K562 (cell line): ENCODE measurements around the gene SPATA13. TPM values are rescaled to one million over a fixed set of nuclear protein-coding genes. Genes with fewer than 3 reads are reported as not detected.

Experiments used
- ATAC-seq: fragments of 200-7000 bp; cut with Tn5 transposase; 3 replicates; pipeline ENCODE4 v1.9.1; 2020; ENCODE audit warnings: moderate library complexity
- BruUV-seq: library from RNA; stranded (reverse); fragments of 400-500 nt; replicated peaks from 2 replicates; lab custom pipeline; 2021; lab: Mats Ljungman, UMichigan
- CTCF ChIA-PET: fragments of 300-600 bp; formaldehyde crosslinking; extraction: SDS; loops from one replicate; lab custom pipeline; 2021; ENCODE audit warnings: low intra/inter-chr PET ratio; lab: Yijun Ruan, JAX
- POLR2A ChIA-PET: fragments of 300-600, 350-650 bp; sonication (Branson Sonifier 250); formaldehyde crosslinking; extraction: SDS; loops from one replicate; lab custom pipeline; 2021; ENCODE audit warnings: antibody characterized with exemption, inconsistent platforms; lab: Yijun Ruan, JAX
- DNase-seq, 4 experiments: peaks; one replicate each; pipeline versions ENCODE4 v3.0.0 to v3.0.0-alpha.2; 2011 to 2018; ENCODE audit warnings: low spot score in 3 of 4, mixed read lengths in 3 of 4; ENCODE audit errors: extremely low read depth in 1 of 4
- FAIRE-seq: peaks from 2 replicates; lab custom pipeline; 2011; peaks lifted over from hg19 to GRCh38; lab: Jason Lieb, UNC
- H2AFZ ChIP-seq: 2 replicates; pipeline ENCODE4 v1.6.0; 2011; ENCODE audit warnings: low read depth, low read length, control low read depth, inconsistent platforms
- H3K27ac ChIP-seq: fragments of 200-600 bp; 3 replicates; pipeline ENCODE4 v1.8.0; 2011; ENCODE audit warnings: low read depth, mild to moderate bottlenecking, control low read depth, inconsistent platforms, low read length, moderate library complexity, mixed read lengths; ENCODE audit errors: extremely low read depth
- H3K27me3 ChIP-seq, 2 experiments: fragments of 300-600 bp in 1 of 2; 2 replicates in 1 of 2; 3 replicates in 1 of 2; pipeline versions ENCODE4 v1.6.0 to v1.8.0; 2011; ENCODE audit warnings: inconsistent platforms in 2 of 2, low read length in 2 of 2, mild to moderate bottlenecking in 1 of 2, mixed read lengths in 1 of 2, moderate library complexity in 1 of 2; ENCODE audit not compliant: control insufficient read depth in 2 of 2, insufficient read depth in 2 of 2
- H3K36me3 ChIP-seq: fragments of 300-600 bp; 3 replicates; pipeline ENCODE4 v1.8.0; 2011; ENCODE audit warnings: mild to moderate bottlenecking, low read length, inconsistent platforms; ENCODE audit not compliant: control insufficient read depth, insufficient read depth
- H3K4me1 ChIP-seq, 2 experiments: fragments of 200-600 bp in 1 of 2; replicated peaks in 1 of 2; 2 replicates in 1 of 2; 3 replicates in 1 of 2; pipeline versions ENCODE4 v1.5.1 to v1.8.0; 2011; ENCODE audit warnings: inconsistent platforms in 2 of 2, low read length in 2 of 2, mild to moderate bottlenecking in 1 of 2, mixed read lengths in 1 of 2, moderate library complexity in 1 of 2; ENCODE audit not compliant: control insufficient read depth in 2 of 2, insufficient read depth in 2 of 2
- H3K4me2 ChIP-seq: 2 replicates; pipeline ENCODE4 v1.6.1; 2011; ENCODE audit warnings: low read length, control low read depth, inconsistent platforms, mixed read lengths; ENCODE audit not compliant: insufficient read depth
- H3K4me3 ChIP-seq: fragments of 200-600 bp; sonication (generic), shearing (Covaris generic); 2 replicates; pipeline ENCODE4 v1.5.1; 2016; ENCODE audit warnings: control low read depth, inconsistent platforms
- H3K79me2 ChIP-seq: fragments of 200-600 bp; 3 replicates; pipeline ENCODE4 v1.8.0; 2011; ENCODE audit warnings: low read length, inconsistent platforms; ENCODE audit not compliant: control insufficient read depth, insufficient read depth
- H3K9ac ChIP-seq, 2 experiments: 2 replicates each; pipeline versions ENCODE4 v1.6.0 to v1.6.1; 2011; ENCODE audit warnings: low read depth in 2 of 2, low read length in 2 of 2, control low read depth in 1 of 2, inconsistent platforms in 1 of 2, mild to moderate bottlenecking in 1 of 2, mixed read lengths in 1 of 2; ENCODE audit not compliant: insufficient read depth in 1 of 2
- H3K9me1 ChIP-seq: one replicate; pipeline ENCODE4 v1.6.0; 2011; ENCODE audit warnings: inconsistent platforms, mild to moderate bottlenecking, low read length, moderate library complexity; ENCODE audit not compliant: control insufficient read depth, insufficient read depth
- H3K9me3 ChIP-seq: replicated peaks from 2 replicates; pipeline ENCODE4 v1.5.1; 2011; ENCODE audit warnings: low read depth, low read length, inconsistent platforms; ENCODE audit not compliant: control insufficient read depth, insufficient read depth
- H4K20me1 ChIP-seq: replicated peaks from 2 replicates; pipeline ENCODE4 v1.6.1; 2011; ENCODE audit warnings: low read length, inconsistent platforms, mixed read lengths; ENCODE audit not compliant: control insufficient read depth, insufficient read depth
- ARHGAP35 ChIP-seq: fragments of 450-650 bp; IDR thresholded peaks from 2 replicates; pipeline ENCODE4 v1.6.1; 2018; ENCODE audit not compliant: partially characterized antibody
- CBX1 ChIP-seq: sonication (generic); IDR thresholded peaks from 2 replicates; pipeline ENCODE4 v1.6.1; 2016; ENCODE audit warnings: antibody characterized with exemption, low read depth, mild to moderate bottlenecking
- DDX20 ChIP-seq: fragments of 450-650 bp; IDR thresholded peaks from 2 replicates; pipeline ENCODE4 v1.6.1; 2016; ENCODE audit warnings: missing genetic modification characterization, low read depth, mild to moderate bottlenecking, missing compliant biosample characterization, moderate library complexity
- LARP7 ChIP-seq: fragments of 450-650 bp; IDR thresholded peaks from 2 replicates; pipeline ENCODE4 v1.6.1; 2016
- MTA2 ChIP-seq: fragments of 450-650 bp; IDR thresholded peaks from 2 replicates; pipeline ENCODE4 v1.6.1; 2016; ENCODE audit warnings: low read depth
- PHF8 ChIP-seq: fragments of 200-600 bp; sonication (generic); IDR thresholded peaks from 2 replicates; pipeline ENCODE4 v1.6.1; 2012; ENCODE audit warnings: mixed run types, mild to moderate bottlenecking, inconsistent platforms, low read length, moderate library complexity, borderline replicate concordance
- PYGO2 ChIP-seq: fragments of 450-650 bp; IDR thresholded peaks from 2 replicates; pipeline ENCODE4 v1.6.1; 2016; ENCODE audit warnings: mild to moderate bottlenecking, missing genetic modification characterization, moderate library complexity, missing compliant biosample characterization
- RBM34 ChIP-seq: fragments of 200-400 bp; formaldehyde crosslinking; IDR thresholded peaks from 2 replicates; pipeline ENCODE4 v1.6.1; 2018; ENCODE audit warnings: low read length, borderline replicate concordance; ENCODE audit not compliant: insufficient read depth
- SAFB2 ChIP-seq: fragments of 200-400 bp; formaldehyde crosslinking; IDR thresholded peaks from 2 replicates; pipeline ENCODE4 v1.6.1; 2018; ENCODE audit warnings: borderline replicate concordance, low read length, low read depth, moderate library complexity; ENCODE audit not compliant: severe bottlenecking
- SNRNP70 ChIP-seq: fragments of 200-400 bp; formaldehyde crosslinking; optimal IDR thresholded peaks from 2 replicates; pipeline ENCODE3; 2017; ENCODE audit warnings: low read depth, low read length
- TCFL5 ChIP-seq: fragments of 250-450 bp; sonication (Bioruptor Pico); conservative IDR thresholded peaks from 2 replicates; pipeline ENCODE4 v1.6.1; 2021; ENCODE audit warnings: mild to moderate bottlenecking, moderate library complexity, matching md5 sums
- THRAP3 ChIP-seq: fragments of 450-650 bp; IDR thresholded peaks from 2 replicates; pipeline ENCODE4 v1.6.1; 2016; ENCODE audit warnings: mild to moderate bottlenecking, inconsistent platforms, borderline replicate concordance
- TSC22D4 ChIP-seq: fragments of 450-650 bp; IDR thresholded peaks from 2 replicates; pipeline ENCODE4 v1.6.1; 2016; ENCODE audit warnings: missing genetic modification characterization, missing biosample characterization, control low read depth
- ZNF282 ChIP-seq: sonication (generic); formaldehyde crosslinking; IDR thresholded peaks from 2 replicates; pipeline ENCODE4 v1.8.1; 2023; ENCODE audit warnings: missing genetic modification reagents
- ZNF324 ChIP-seq: fragments of 250-450 bp; sonication (Bioruptor Pico); IDR thresholded peaks from 2 replicates; pipeline ENCODE4 v1.4.0; 2020; ENCODE audit warnings: mild to moderate bottlenecking
- ZNF778 ChIP-seq: fragments of 450-650 bp; formaldehyde crosslinking; IDR thresholded peaks from 2 replicates; pipeline ENCODE4 v1.4.0; 2020; ENCODE audit warnings: mild to moderate bottlenecking, moderate library complexity
- WGBS: fragments of 100-300 bp; shearing (Covaris generic); methylation state at CpG from one replicate; pipeline ENCODE4 v1.1.6; 2016; ENCODE audit warnings: low coverage, mixed read lengths; ENCODE audit not compliant: insufficient coverage; ENCODE audit errors: missing lambda C conversion rate; 5-methylcytosine and 5-hydroxymethylcytosine counted together
- in situ Hi-C: fragments of 300-500 bp; cut with MboI; formaldehyde crosslinking; loops from 4 replicates; pipeline ENCODE4 v1.15.0; 2018; ENCODE audit warnings: inconsistent platforms, mixed read lengths
- intact Hi-C: fragments of 100-400 bp; cut with micrococcal nuclease; formaldehyde crosslinking; loops from 2 replicates; pipeline ENCODE4 v1.14.2; 2022
- polyA plus RNA-seq, 8 experiments: library from polyadenylated mRNA; depleted of rRNA in 4 of 8; stranded (reverse) in 5 of 8; unstranded in 3 of 8; fragments of >200 nt; fragmentation: Nextera tagmentation in 2 of 8; fragmentation: Illumina TruSeq in 1 of 8; extraction: Ambion mirVana in 2 of 8; extraction: Trizol in 1 of 8; gene quantifications; 2 replicates each; pipeline versions ENCODE4 v1.2.1 to v1.2.3, GENCODE V29; 2011 to 2014; ENCODE audit warnings: inconsistent platforms in 1 of 8, missing spikeins in 1 of 8
- total RNA-seq, 7 experiments: library from RNA; depleted of rRNA in 6 of 7; stranded (reverse); fragments of >200 nt in 6 of 7; fragmentation: Illumina TruSeq in 2 of 7; extraction: Trizol in 2 of 7; gene quantifications; 2 replicates each; pipeline versions ENCODE4 v1.2.1 to v1.2.3, GENCODE V29; 2011 to 2021; ENCODE audit warnings: low replicate concordance in 1 of 7
- TF ChIP-seq, protein P1 (sequence below): sonication (generic); formaldehyde crosslinking; IDR thresholded peaks from 2 replicates; pipeline ENCODE4 v1.8.1; 2023; ENCODE audit warnings: mild to moderate bottlenecking, missing genetic modification reagents

The SPATA13 gene
- total and polyA plus RNA-seq, 9 of the 15 experiments (the other 6 are each of a cell fraction or from before 2014, with no cell fraction given) = 0.08 to 0.99 (median 0.21) TPM; not detected in 2

GRCh38 chr13:24301911-24302310, 141.4 kb downstream of the SPATA13 start:
- Histone ChIP-seq H3K9me1 (no peaks in the 10 kb centered on the region), H3K4me2 (no peak overlapping the region), H3K9ac (no peak overlapping the region), H3K27ac (no peak overlapping the region), H3K36me3 (no peaks in the 10 kb centered on the region), H2AFZ (no peak overlapping the region), H3K4me1 (no peaks in the 10 kb centered on the region), H3K9me3 (no peaks in the 10 kb centered on the region), H4K20me1 (no peaks in the 10 kb centered on the region), H3K79me2 (no peaks in the 10 kb centered on the region), H3K4me3 (no peak overlapping the region), H3K27me3 (peaks cover 0 to 15% of the 10 kb centered on the region in 2 experiments; a peak in 3 of 5 replicates)
- DNase-seq (no peak), ATAC-seq (no peak), FAIRE-seq (no peak)
- in situ Hi-C loops (no loop called here), intact Hi-C loops (no loop called here)
- POLR2A ChIA-PET = no interaction called here
- TF ChIP-seq PHF8 = no peak
- no peak for TF ChIP-seq SNRNP70
- TF ChIP-seq TCFL5 (CRISPR knock-in tag) = no peak
- TF ChIP-seq THRAP3 = no peak
- TF ChIP-seq ZNF282 (CRISPR knock-in tag) = no peak
- no peak for TF ChIP-seq CBX1
- TF ChIP-seq TSC22D4 (tag) = no peak
- CTCF ChIA-PET = no interaction called here
- no TSS peak for BruUV-seq
- 5% methylated on average over 7 of the region's 7 CpGs for WGBS

GRCh38 chr13:24304620-24305019, 144.1 kb downstream of the SPATA13 start:
- ATAC-seq (no peak), FAIRE-seq (no peak), DNase-seq (no peak)
- no peaks in the 10 kb centered on the region for H4K20me1 ChIP-seq
- H3K9ac ChIP-seq = no peak overlapping the region
- POLR2A ChIA-PET = no interaction called here
- no peaks in the 10 kb centered on the region for H3K36me3 ChIP-seq
- CTCF ChIA-PET = no interaction called here
- BruUV-seq = no TSS peak
- in situ Hi-C loops = no loop called here
- H3K4me1 ChIP-seq = no peaks in the 10 kb centered on the region; a peak in 1 of 5 replicates
- no peak overlapping the region for H3K27ac ChIP-seq
- no peak overlapping the region for H3K4me3 ChIP-seq
- no peak overlapping the region for H2AFZ ChIP-seq
- H3K27me3 ChIP-seq = peaks cover 5 to 21% of the 10 kb centered on the region in 2 experiments; a peak in 4 of 5 replicates
- WGBS = 0% methylated on average over 5 of the region's 5 CpGs
- no peak overlapping the region for H3K4me2 ChIP-seq
- no peaks in the 10 kb centered on the region for H3K9me3 ChIP-seq
- no peaks in the 10 kb centered on the region for H3K9me1 ChIP-seq
- no peaks in the 10 kb centered on the region for H3K79me2 ChIP-seq
- intact Hi-C loops = no loop called here
- TF ChIP-seq PYGO2 (no peak), RBM34 (no peak), SAFB2 (no peak), DDX20 (tag) (no peak), ARHGAP35 (no peak), LARP7 (no peak), ZNF778 (no peak), MTA2 (no peak), ZNF324 (CRISPR knock-in tag) (no peak)
- TF ChIP-seq, protein P1, sequence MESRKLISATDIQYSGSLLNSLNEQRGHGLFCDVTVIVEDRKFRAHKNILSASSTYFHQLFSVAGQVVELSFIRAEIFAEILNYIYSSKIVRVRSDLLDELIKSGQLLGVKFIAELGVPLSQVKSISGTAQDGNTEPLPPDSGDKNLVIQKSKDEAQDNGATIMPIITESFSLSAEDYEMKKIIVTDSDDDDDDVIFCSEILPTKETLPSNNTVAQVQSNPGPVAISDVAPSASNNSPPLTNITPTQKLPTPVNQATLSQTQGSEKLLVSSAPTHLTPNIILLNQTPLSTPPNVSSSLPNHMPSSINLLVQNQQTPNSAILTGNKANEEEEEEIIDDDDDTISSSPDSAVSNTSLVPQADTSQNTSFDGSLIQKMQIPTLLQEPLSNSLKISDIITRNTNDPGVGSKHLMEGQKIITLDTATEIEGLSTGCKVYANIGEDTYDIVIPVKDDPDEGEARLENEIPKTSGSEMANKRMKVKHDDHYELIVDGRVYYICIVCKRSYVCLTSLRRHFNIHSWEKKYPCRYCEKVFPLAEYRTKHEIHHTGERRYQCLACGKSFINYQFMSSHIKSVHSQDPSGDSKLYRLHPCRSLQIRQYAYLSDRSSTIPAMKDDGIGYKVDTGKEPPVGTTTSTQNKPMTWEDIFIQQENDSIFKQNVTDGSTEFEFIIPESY (CRISPR knock-in tag) = no peak
